Measurements from ENCODE around the gene DNAJB12.

DNAJB12 gene

GRCh38 chr10:72291019-72291532 is 63.6 kb downstream of the DNAJB12 start:
- Histone ChIP-seq H3K9me3 (ENCODE audit: control insufficient read depth, low read length) (no peaks in the 10 kb centered on the region), H3K9ac (ENCODE audit: low read length) (no peak overlapping the region), H3K27me3 (ENCODE audit: control insufficient read depth, insufficient read depth, low read length) (no peaks in the 10 kb centered on the region), H3K4me3 (ENCODE audit: low read length) (no peak overlapping the region), H3K4me1 (ENCODE audit: control insufficient read depth, insufficient read depth, low read length) (peaks cover 35% of the 10 kb centered on the region), H3K36me3 (ENCODE audit: control insufficient read depth, insufficient read depth, low read length) (no peaks in the 10 kb centered on the region)

- peaks cover 4% of the 10 kb centered on the region for H3K4me1 ChIP-seq (ENCODE audit: control insufficient read depth, insufficient read depth, low read length)
- no peaks in the 10 kb centered on the region for H3K27me3 ChIP-seq (ENCODE audit: control insufficient read depth, insufficient read depth, low read length)
- H3K9ac ChIP-seq (ENCODE audit: low read length) = no peak overlapping the region
- H3K4me3 ChIP-seq (ENCODE audit: low read length) = no peak overlapping the region
- no peaks in the 10 kb centered on the region for H3K36me3 ChIP-seq (ENCODE audit: control insufficient read depth, insufficient read depth, low read length)
- H3K9me3 ChIP-seq (ENCODE audit: control insufficient read depth, low read length) = no peaks in the 10 kb centered on the region
Measured at GRCh38 chr10:72285972-72286521, 68.7 kb downstream of the DNAJB12 start.

- Histone ChIP-seq H3K4me3 (ENCODE audit: low read length) (no peak overlapping the region), H3K9ac (ENCODE audit: low read length) (no peak overlapping the region), H3K27me3 (ENCODE audit: control insufficient read depth, insufficient read depth, low read length) (no peaks in the 10 kb centered on the region), H3K9me3 (ENCODE audit: control insufficient read depth, low read length) (no peaks in the 10 kb centered on the region), H3K4me1 (ENCODE audit: control insufficient read depth, insufficient read depth, low read length) (no peaks in the 10 kb centered on the region), H3K36me3 (ENCODE audit: control insufficient read depth, insufficient read depth, low read length) (no peaks in the 10 kb centered on the region)
Measured at GRCh38 chr10:72283131-72283530, 71.6 kb downstream of the DNAJB12 start.

All from mucosa of stomach (tissue), 1 donor.